ENCODE data around the gene CNTNAP2.

- TF ChIP-seq CTCF (IDR thresholded peaks at IDR 0.05; ENCODE audit: borderline replicate concordance, extremely low read depth, low read length, poor library complexity, severe bottlenecking) (no peak), EZH2 (IDR thresholded peaks at IDR 0.05; ENCODE audit: borderline replicate concordance, low read depth, low read length, severe bottlenecking) (no peak)
Measured at GRCh38 chr7:146449625-146450024, 333.0 kb downstream of the CNTNAP2 start.
